MM.1S (cell line): ENCODE data around the gene WIPI1.
A peak's percentile ranks its signal among the peaks of the same experiment; 100 is the strongest.

Experiments
- DNase-seq: peaks from one replicate; pipeline ENCODE4 v3.0.0-alpha.2; 2015
- H2AFZ ChIP-seq: fragments of 300-600 bp; sonication (generic); 2 replicates; pipeline ENCODE4 v1.6.0; 2016; ENCODE audit warnings: antibody characterized with exemption, low read length
- H3F3A ChIP-seq: fragments of 300-600 bp; sonication (generic); 2 replicates; pipeline ENCODE4 v1.6.1; 2016; ENCODE audit warnings: mild to moderate bottlenecking, antibody characterized with exemption, low read length, moderate library complexity, mixed read lengths; ENCODE audit not compliant: insufficient read depth
- H3K27ac ChIP-seq: fragments of 300-600 bp; sonication (generic); 2 replicates; pipeline ENCODE4 v1.5.1; 2016; ENCODE audit warnings: mild to moderate bottlenecking, low read length
- H3K27me3 ChIP-seq: fragments of 300-600 bp; sonication (generic); replicated peaks from 2 replicates; pipeline ENCODE4 v1.6.0; 2016; ENCODE audit warnings: low read length; ENCODE audit not compliant: insufficient read depth
- H3K36me3 ChIP-seq: fragments of 300-600 bp; sonication (generic); replicated peaks from 2 replicates; pipeline ENCODE4 v1.6.1; 2016; ENCODE audit warnings: mild to moderate bottlenecking, low read length, mixed read lengths; ENCODE audit not compliant: insufficient read depth
- H3K4me1 ChIP-seq: fragments of 300-600 bp; sonication (generic); 2 replicates; pipeline ENCODE4 v1.6.1; 2016; ENCODE audit warnings: low read length, mixed read lengths
- H3K4me2 ChIP-seq: fragments of 300-600 bp; sonication (generic); 2 replicates; pipeline ENCODE4 v1.6.0; 2016; ENCODE audit warnings: low read depth, low read length
- H3K4me3 ChIP-seq: fragments of 300-600 bp; sonication (generic); 2 replicates; pipeline ENCODE4 v1.5.1; 2016; ENCODE audit warnings: low read length, mixed read lengths
- H3K79me2 ChIP-seq: fragments of 300-600 bp; sonication (generic); 2 replicates; pipeline ENCODE4 v1.6.1; 2016; ENCODE audit warnings: mixed run types, low read length, mixed read lengths
- H3K9ac ChIP-seq: fragments of 300-600 bp; sonication (generic); 2 replicates; pipeline ENCODE4 v1.6.1; 2016; ENCODE audit warnings: low read length, mixed read lengths
- H3K9me2 ChIP-seq: fragments of 300-600 bp; sonication (generic); replicated peaks from 2 replicates; pipeline ENCODE4 v1.6.1; 2016; ENCODE audit warnings: mild to moderate bottlenecking, low read length, mixed read lengths; ENCODE audit not compliant: insufficient read depth
- H3K9me3 ChIP-seq: fragments of 300-600 bp; sonication (generic); replicated peaks from 2 replicates; pipeline ENCODE4 v1.6.1; 2016; ENCODE audit warnings: mild to moderate bottlenecking, low read length, mixed read lengths; ENCODE audit not compliant: insufficient read depth
- H4K20me1 ChIP-seq: fragments of 300-600 bp; sonication (generic); 2 replicates; pipeline ENCODE4 v1.6.1; 2016; ENCODE audit warnings: mild to moderate bottlenecking, low read length, moderate library complexity, mixed read lengths; ENCODE audit not compliant: insufficient read depth
- CTCF ChIP-seq: fragments of 300-600 bp; sonication (generic); IDR thresholded peaks from 2 replicates; pipeline ENCODE4 v1.5.1; 2016; ENCODE audit warnings: antibody characterized with exemption, low read length, mixed read lengths
- EZH2 ChIP-seq: fragments of 300-600 bp; sonication (generic); optimal IDR thresholded peaks from 2 replicates; pipeline ENCODE3; 2017; ENCODE audit warnings: low read depth, mild to moderate bottlenecking, antibody characterized with exemption, low read length, mixed read lengths
- EZH2phosphoT487 ChIP-seq: fragments of 300-600 bp; sonication (generic); IDR thresholded peaks from 2 replicates; pipeline ENCODE4 v1.6.1; 2018; ENCODE audit warnings: antibody characterized with exemption, low read length

Gene WIPI1

DNA sequence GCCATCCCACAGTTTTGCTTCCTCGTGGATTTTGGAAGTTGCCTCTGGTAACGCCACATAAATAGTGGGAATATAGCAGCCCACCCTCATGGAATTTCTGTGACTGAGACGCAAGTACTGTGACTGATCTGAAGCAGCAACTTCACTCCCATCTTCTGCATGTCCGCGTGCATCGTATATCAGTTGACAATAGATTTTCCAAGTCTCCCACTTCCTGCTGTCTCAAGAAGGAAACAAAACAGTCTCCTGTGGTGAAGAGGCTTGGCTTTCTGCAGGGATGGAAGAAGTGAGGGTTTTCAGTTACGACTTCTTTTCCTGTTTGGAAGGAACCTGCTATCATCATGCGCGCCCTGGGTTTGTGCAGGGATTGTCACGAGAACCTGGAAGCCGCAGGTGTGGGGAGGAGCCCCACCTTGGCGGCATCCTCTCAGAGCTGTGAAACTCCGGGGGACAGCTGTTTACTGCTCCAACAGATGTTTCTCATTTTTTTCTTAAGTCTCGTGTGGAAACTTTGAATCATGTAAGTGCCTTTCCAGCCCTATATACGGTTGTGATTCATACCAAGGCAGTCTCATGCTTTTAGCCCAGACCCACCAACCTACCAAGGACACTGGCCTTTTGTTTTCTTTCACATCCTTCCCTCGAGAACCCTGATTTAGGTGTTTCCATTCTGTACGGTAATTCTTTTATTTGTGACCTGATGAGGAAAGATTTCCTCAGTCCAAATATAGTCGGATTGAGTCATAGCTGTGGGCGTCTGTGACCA lies 57.5 kb downstream of the WIPI1 start:
- H3K27me3 ChIP-seq = no peaks in the 10 kb centered on the region
- H3F3A ChIP-seq = peaks cover 11% of the 10 kb centered on the region
- peak overlapping the region; percentile 24 for H3K4me3 ChIP-seq
- H2AFZ ChIP-seq = 0 out of 2 replicates have a peak overlapping the region, but pooled peaks have one; percentile 21
- H4K20me1 ChIP-seq = no peaks in the 10 kb centered on the region
- H3K9me3 ChIP-seq = no peaks in the 10 kb centered on the region
- H3K9me2 ChIP-seq = no peaks in the 10 kb centered on the region
- no peaks in the 10 kb centered on the region for H3K36me3 ChIP-seq
- peak overlapping the region; percentile 57 for H3K4me2 ChIP-seq
- DNase-seq = peak; percentile 69
- no peaks in the 10 kb centered on the region for H3K79me2 ChIP-seq
- H3K9ac ChIP-seq = peak overlapping the region; percentile 32; the same call in 1 of the 2 replicates
- TF ChIP-seq EZH2phosphoT487 = no peak
- no peak for TF ChIP-seq CTCF
- TF ChIP-seq EZH2 = no peak
- peaks cover 22% of the 10 kb centered on the region for H3K4me1 ChIP-seq
- H3K27ac ChIP-seq = peak overlapping the region; percentile 56; the same call in 1 of the 2 replicates

GRCh38 chr17:68398691-68399637 lies 58.3 kb downstream of the WIPI1 start:
- Histone ChIP-seq H3K27me3 (no peaks in the 10 kb centered on the region), H2AFZ (0 out of 2 replicates have a peak overlapping the region, but pooled peaks have one; percentile 21), H3K9ac (peak overlapping the region; percentile 32; the same call in 1 of the 2 replicates), H3F3A (peaks cover 11% of the 10 kb centered on the region), H3K9me2 (no peaks in the 10 kb centered on the region), H3K4me3 (peak overlapping the region; percentile 24), H3K79me2 (no peaks in the 10 kb centered on the region), H4K20me1 (no peaks in the 10 kb centered on the region), H3K9me3 (no peaks in the 10 kb centered on the region), H3K36me3 (no peaks in the 10 kb centered on the region), H3K4me1 (peaks cover 22% of the 10 kb centered on the region), H3K4me2 (peak overlapping the region; percentile 57; the same call in 1 of the 2 replicates), H3K27ac (peak overlapping the region; percentile 56; the same call in 1 of the 2 replicates)
- TF ChIP-seq EZH2 (no peak), EZH2phosphoT487 (no peak), CTCF (peak; percentile 82)
- peak; percentile 69 for DNase-seq

DNA sequence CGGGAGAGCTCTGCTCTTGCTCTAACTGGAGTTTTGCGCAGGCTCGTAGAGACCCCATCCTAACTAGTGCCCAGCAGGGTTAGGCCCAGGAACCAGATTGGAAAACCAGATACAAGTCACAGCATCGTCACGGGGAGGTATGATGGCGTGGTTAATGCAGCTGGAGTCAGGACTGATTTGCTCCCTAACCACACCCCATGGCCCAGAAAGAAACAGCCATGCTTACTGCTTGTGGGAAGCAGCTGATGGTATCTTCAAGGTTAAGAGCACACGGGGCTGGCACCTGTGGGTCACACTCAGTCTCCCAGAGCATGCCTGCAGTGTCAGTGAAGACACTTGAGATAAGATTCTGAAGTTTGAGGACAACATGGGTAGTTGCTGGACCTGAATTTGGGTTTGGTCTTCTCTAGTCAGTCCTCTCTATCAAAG lies 60.2 kb downstream of the WIPI1 start:
- TF ChIP-seq EZH2 = no peak
- TF ChIP-seq EZH2phosphoT487 = no peak
- no peak for TF ChIP-seq CTCF
- H3K4me1 ChIP-seq = peaks cover 22% of the 10 kb centered on the region

More for the DNA sequence above, 60.2 kb downstream of the WIPI1 start:
- no peak overlapping the region for H3K4me2 ChIP-seq
- peaks cover 11% of the 10 kb centered on the region for H3F3A ChIP-seq
- H3K9me3 ChIP-seq = no peaks in the 10 kb centered on the region
- no peaks in the 10 kb centered on the region for H3K27me3 ChIP-seq
- no peak for DNase-seq
- no peaks in the 10 kb centered on the region for H3K36me3 ChIP-seq
- no peak overlapping the region for H3K9ac ChIP-seq
- H3K4me3 ChIP-seq = no peak overlapping the region
- no peak overlapping the region for H2AFZ ChIP-seq
- no peaks in the 10 kb centered on the region for H3K79me2 ChIP-seq
- H3K27ac ChIP-seq = no peak overlapping the region
- no peaks in the 10 kb centered on the region for H4K20me1 ChIP-seq
- no peaks in the 10 kb centered on the region for H3K9me2 ChIP-seq
